Nucleus accumbens (tissue), 56 donors: ENCODE results near the gene CRMP1.

Source experiments
- DNase-seq, 56 donors: peaks; one replicate each; lab custom pipeline; 2025; lab: John Stamatoyannopoulos, UW

The CRMP1 gene

GRCh38 chr4:5890063-5890727 is 2.7 kb downstream of the CRMP1 start:
- DNase-seq, result peak in 47 of 56 donors; percentile 5 to 89 (median 62)

DNA sequence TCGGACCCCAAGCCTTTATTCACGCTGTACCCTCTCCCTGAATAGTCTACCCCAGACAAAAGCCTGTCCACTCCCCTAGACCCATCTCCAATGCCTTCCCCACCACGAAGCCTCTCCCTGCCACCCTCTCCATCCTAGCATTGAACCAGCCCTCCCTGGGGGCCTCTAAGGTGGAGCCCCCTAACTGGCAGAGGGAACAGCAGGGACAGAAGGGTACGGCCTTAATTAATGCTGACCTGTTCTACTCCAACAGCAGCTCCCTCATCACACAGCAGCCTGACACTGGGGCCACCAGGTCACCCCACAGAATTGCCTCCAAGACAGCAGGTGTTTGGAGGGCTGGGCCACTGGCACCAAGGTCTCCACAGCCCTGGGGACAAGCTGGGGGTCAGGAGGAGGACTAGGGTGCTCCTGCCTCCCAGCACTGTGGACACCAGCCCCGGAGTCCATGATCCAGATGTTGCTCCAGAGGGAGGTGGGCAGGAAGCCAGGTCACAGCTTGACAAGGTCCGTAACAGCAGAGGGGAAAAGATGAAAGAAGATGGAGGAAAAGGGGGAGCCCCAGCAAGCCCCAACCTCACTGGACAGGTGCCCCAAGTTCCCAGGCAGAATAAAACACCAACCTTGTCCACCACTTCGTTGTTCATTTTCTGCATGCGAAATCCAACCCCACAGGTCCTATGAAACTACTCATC is 3.7 kb downstream of the CRMP1 start:
- no peak for DNase-seq

DNA sequence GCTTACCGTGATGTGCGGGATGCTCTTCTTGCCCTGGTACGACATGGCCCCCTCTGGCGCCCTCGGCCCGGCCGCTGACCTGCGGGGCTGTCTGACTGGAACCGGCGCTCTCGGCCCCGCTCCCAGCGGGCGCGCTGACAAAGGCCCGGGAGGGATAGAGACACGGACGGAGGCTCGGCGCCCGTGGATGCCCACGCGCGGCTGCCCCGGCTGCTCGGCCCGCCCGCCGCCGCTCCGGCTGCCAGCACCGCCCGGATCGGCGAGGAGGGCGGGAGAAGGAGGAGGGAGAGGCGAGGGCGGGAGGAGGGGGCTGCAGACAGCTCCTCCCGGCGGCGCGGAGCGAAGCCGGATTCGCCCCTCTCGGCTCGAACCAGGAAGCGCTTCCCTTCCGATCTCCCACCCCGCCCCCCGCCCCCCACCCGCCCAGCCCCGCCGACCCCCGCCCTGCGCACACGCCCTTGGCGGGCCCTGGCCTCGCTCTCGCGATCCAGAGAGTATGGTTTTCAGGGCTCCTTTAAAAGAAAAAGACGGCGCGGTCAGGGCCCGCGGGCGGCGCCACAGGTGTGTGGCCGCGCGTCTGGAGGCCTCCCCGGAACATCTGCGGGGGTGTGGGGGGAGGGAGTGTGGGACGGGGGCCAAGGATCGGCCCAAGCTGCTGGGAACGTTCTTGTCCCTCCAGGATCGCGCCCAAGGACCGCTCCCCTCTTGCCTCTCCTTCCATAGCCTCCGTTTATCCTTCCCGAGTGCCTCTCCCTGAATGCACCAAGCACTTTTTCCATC is 4.5 kb downstream of the CRMP1 start:
- peak in 26 of 56 donors; percentile 17 to 76 (median 44) for DNase-seq

DNA sequence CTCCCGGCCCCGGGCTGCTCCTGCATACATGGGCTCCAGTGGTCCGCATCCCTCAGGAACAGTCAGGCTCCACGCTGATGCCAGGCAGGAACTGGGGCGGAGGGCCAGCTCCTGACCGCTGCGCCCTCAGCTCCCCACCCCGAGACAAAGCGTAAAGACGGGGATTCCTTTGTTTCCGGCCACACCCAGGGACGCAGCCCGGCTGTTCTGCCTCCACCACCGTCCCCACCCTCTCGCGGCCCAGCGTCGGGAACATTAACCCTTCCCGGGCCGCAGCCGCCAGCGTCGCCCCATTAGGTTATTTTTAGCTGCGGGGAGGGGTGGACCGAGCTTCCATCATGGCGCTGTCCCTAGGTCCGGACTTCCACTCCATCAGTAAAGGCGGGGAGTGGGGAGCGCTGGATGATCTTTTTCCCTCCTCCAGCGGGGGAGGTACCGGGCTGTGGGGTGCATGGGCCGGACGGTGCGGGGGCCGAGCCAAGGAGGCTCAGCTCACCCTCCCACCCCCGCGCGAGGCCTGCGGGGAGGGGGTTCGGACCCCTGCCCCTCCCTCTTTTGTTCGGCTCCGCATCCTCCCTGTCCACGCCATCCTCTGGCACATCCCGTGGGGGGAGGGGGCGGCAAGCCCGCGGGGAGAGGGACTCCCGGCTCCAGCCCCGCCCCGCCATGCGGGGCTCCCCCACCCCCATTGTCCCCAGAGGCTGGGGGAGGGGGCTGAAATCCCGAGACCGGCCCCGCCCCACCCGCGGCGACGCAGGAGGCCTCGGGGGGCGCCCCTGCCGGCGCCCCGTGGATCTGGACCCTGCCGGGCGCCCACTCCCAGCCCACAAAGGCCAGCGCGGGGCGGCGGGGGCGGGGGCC is 5.3 kb downstream of the CRMP1 start:
- DNase-seq, result peak in 3 of 56 donors; percentile 22 to 56 (median 53)

DNA sequence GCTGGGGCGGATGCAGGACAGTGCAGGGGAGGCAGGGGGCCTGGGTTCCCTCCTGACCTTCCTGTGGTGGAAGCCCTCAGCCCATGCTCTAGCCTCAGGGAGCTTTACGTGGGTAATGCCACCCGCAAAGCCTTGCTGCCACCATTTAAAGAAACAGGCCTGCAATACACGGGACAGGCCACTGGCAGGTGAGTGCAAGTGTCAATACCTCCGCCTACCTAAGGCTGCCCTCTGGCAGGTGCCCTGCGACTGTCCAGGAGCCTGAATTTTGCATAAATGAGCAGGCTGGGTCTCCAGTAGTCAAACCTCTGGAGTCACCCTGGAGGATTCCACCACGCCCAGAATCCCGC is 5.9 kb downstream of the CRMP1 start:
- no peak for DNase-seq

DNA sequence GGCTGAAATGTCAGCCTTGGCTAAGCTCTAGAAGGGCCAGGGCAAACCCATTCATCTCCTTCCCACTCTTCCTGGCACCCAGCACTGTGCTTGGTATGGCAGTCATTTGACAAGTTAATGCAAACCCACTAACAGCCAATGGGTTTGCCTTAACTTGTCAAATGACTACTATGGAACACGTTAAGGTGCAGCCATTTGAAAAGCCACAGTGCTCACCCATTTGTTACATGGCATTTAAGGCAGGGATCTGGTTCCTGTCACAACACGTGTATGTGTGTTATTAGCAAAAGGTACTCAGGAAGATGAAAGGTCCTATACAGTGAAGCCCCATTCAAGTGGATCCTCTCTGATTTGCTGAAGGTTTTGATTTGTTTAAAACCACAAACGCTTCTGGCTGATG is 7.2 kb downstream of the CRMP1 start:
- no peak for DNase-seq

GRCh38 chr4:5884796-5885195 is 8.1 kb downstream of the CRMP1 start:
- no peak for DNase-seq

GRCh38 chr4:5883916-5884315 is 9.0 kb downstream of the CRMP1 start:
- DNase-seq, result no peak

DNA sequence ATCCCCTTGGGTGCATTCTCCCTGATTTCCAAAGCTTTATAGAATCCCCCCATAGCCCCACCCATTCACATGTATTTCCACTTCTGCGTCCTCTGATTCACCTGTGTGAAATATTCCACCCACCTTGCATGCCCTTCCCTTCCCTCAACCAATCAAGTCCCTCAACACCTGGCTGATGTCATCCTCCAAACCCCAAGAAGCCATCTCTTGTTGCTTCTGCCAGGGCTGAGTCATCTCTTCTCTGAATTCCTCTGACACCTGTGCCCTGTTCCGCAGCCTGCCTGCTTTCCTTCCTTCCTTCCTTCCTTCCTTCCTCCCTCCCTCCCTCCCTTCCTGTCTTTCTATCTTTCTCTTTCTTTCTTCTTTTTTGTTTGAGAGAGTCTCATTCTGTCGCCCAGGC is 9.9 kb downstream of the CRMP1 start:
- peak in 22 of 56 donors; percentile 16 to 81 (median 42) for DNase-seq

DNA sequence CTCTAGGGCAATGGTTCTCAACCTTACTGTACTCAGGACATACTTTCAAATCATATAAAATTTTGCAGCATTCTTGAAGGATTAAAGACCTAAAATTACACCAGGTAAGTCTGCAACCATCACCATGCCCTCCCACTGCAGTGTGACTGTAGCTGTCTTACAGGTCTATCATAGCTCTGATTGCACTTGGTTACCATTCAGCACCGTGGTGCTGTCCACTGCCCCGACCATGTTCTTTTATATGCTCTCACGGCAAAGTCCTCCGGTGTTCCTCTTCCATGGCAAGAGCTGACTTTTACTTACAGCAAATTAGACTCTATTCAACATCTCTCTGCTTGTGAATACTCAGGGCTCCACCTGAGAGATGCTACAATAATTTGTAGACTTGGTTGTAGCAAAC is 11.5 kb downstream of the CRMP1 start:
- no peak for DNase-seq

GRCh38 chr4:5878359-5878758 is 14.5 kb downstream of the CRMP1 start:
- DNase-seq, result no peak

DNA sequence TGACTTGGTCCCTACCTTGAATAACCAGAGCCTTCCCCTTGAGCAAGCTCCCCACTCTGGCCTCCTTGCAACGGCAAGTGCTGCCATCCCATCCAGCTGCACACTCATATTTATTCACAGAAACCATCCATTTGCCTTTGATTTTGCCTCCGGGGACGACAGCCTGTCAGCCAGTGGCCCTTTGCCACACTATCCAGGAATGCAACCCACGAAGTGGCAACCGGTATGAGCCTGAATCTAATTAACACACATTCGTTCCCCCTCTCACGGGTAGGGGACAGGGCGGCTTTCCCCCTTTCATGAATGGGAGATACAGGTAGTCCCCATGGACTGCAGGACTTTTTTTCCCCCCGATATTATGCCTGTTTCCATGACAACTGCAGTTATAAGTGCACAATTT is 15.5 kb downstream of the CRMP1 start:
- no peak for DNase-seq

DNA sequence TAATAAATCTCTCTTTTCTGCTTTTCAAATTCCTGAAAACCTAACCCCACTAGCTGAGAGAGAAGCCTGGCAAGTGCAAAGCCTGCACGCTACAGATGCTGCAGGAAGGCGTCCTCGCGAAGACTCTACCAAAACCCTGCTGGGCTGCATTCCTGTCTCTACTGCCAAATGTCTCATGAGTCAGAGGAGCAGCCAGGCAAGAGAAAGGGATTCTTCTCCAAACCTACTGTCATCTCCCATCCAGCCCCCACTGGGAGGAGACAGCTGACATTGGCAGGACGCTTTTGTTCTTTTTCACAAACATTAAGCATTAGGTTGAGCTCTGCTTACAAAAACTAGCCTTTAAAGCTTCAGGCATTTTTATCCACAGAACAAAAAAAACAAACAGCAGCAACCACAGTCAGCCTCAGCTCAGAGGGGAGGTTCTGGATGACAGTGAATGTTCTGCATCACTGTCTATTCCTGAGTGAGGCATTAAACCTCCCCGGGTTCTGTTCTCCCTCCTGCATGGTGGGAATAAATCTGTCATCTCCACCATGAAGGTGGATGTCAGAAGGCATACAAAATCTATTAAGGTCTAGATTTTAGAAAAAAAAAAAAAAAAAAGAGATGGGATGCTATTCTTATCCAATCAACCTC is 18.0 kb downstream of the CRMP1 start:
- DNase-seq, result peak in 25 of 56 donors; percentile 25 to 81 (median 50)

DNA sequence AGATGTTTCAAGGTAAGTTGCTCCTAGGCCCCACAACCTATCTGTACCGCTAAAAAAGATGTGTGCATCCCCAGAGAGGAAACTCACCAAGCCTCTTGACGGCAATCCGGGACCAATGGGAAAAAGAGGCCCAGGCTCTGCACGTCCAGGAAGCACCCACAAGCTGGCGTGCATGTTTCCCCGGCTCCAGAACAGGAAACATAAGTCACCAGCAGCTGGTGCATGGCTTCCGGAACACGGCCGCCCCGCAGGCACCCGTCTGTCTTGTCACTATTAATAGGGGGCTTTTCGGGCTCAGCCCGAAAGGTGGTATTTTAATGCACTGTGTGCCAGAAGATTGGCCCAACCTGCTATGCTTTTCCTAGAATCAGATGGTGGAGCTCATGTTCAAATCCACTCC is 22.2 kb downstream of the CRMP1 start:
- no peak for DNase-seq

- no peak for DNase-seq
These were observed 22.8 kb downstream of the CRMP1 start for GRCh38 chr4:5869966-5870619.

- no peak for DNase-seq
These were observed 25.0 kb downstream of the CRMP1 start for GRCh38 chr4:5867866-5868265.

- DNase-seq, result peak in 2 of 56 donors; percentile 11 to 35
These were observed 25.8 kb downstream of the CRMP1 start for GRCh38 chr4:5866841-5867813.

- DNase-seq, result no peak
These were observed 26.8 kb downstream of the CRMP1 start for GRCh38 chr4:5865896-5866599.
